ENCODE measurements around the gene TMEM144.

GRCh38 chr4:158201876-158202275, 8.4 kb upstream of the TMEM144 start:
- TF ChIP-seq, protein P1, sequence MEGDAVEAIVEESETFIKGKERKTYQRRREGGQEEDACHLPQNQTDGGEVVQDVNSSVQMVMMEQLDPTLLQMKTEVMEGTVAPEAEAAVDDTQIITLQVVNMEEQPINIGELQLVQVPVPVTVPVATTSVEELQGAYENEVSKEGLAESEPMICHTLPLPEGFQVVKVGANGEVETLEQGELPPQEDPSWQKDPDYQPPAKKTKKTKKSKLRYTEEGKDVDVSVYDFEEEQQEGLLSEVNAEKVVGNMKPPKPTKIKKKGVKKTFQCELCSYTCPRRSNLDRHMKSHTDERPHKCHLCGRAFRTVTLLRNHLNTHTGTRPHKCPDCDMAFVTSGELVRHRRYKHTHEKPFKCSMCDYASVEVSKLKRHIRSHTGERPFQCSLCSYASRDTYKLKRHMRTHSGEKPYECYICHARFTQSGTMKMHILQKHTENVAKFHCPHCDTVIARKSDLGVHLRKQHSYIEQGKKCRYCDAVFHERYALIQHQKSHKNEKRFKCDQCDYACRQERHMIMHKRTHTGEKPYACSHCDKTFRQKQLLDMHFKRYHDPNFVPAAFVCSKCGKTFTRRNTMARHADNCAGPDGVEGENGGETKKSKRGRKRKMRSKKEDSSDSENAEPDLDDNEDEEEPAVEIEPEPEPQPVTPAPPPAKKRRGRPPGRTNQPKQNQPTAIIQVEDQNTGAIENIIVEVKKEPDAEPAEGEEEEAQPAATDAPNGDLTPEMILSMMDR (IDR thresholded peaks at IDR 0.05), result no peak
- TF ChIP-seq EZH2phosphoT487 (IDR thresholded peaks at IDR 0.05), result no peak
- no peak for TF ChIP-seq EZH2 (IDR thresholded peaks at IDR 0.05)

All from neural progenitor cell (in vitro differentiated cells).